SK-N-SH treated with all-trans-retinoic acid at 6 μM for 48 hours (cell line): ENCODE data around the gene INPP5J.

Experiments
- CREB5 ChIP-seq: fragments of 250-450 bp; sonication (Bioruptor Pico); IDR thresholded peaks from 2 replicates; pipeline ENCODE4 v1.5.1; 2020; ENCODE audit warnings: low read depth, mild to moderate bottlenecking, moderate library complexity
- CSDC2 ChIP-seq: fragments of 250-450 bp; sonication (Bioruptor Pico); IDR thresholded peaks from 2 replicates; pipeline ENCODE4 v1.5.0; 2020; ENCODE audit warnings: mild to moderate bottlenecking, moderate library complexity
- GLIS3 ChIP-seq: fragments of 250-450 bp; sonication (Bioruptor Pico); IDR thresholded peaks from 2 replicates; pipeline ENCODE4 v1.5.0; 2020; ENCODE audit warnings: mild to moderate bottlenecking, moderate library complexity
- RARB ChIP-seq: fragments of 250-450 bp; sonication (Bioruptor Pico); IDR thresholded peaks from 2 replicates; pipeline ENCODE4 v1.8.0; 2021; ENCODE audit warnings: mild to moderate bottlenecking, moderate library complexity
- SNAI2 ChIP-seq: fragments of 250-450 bp; sonication (Bioruptor Pico); IDR thresholded peaks from 2 replicates; pipeline ENCODE4 v1.5.0; 2020; ENCODE audit warnings: mild to moderate bottlenecking, moderate library complexity
- ZFP30 ChIP-seq: fragments of 450-650 bp; formaldehyde crosslinking; IDR thresholded peaks from 2 replicates; pipeline ENCODE4 v1.5.0; 2022; ENCODE audit warnings: mild to moderate bottlenecking, moderate library complexity
- ZNF70 ChIP-seq: fragments of 450-650 bp; formaldehyde crosslinking; IDR thresholded peaks from 2 replicates; pipeline ENCODE4 v1.5.0; 2020; ENCODE audit warnings: mild to moderate bottlenecking, moderate library complexity
- TF ChIP-seq, protein P1 (sequence below): fragments of 250-450 bp; sonication (Bioruptor Pico); IDR thresholded peaks from 2 replicates; pipeline ENCODE4 v1.8.0; 2020; ENCODE audit warnings: mild to moderate bottlenecking, moderate library complexity, borderline replicate concordance

DNA sequence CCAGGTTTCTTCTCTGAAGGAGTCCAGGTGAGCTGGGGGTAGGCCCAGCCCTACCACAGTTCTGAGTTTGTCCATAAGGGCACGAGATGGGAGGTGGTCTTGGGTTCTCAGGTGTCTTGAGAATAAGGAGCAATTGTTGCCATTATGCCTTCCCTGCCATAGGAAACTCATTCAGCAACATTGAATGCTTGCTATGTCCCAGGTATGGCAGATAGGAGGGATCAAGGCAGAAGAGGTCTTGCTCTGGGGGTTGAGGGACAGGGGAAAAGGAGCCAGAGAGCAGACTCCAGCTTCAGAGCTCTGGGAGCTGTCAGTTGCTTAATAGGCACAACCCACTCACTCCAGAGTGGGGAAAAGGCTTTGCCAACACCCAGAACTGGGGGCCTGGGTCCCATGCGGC, 19.7 kb upstream of the INPP5J start:
- TF ChIP-seq SNAI2 (CRISPR knock-in tag) (no peak), ZFP30 (CRISPR knock-in tag) (no peak), RARB (no peak), CSDC2 (CRISPR knock-in tag) (no peak), GLIS3 (CRISPR knock-in tag) (no peak), CREB5 (CRISPR knock-in tag) (no peak), ZNF70 (no peak)
- TF ChIP-seq, protein P1, sequence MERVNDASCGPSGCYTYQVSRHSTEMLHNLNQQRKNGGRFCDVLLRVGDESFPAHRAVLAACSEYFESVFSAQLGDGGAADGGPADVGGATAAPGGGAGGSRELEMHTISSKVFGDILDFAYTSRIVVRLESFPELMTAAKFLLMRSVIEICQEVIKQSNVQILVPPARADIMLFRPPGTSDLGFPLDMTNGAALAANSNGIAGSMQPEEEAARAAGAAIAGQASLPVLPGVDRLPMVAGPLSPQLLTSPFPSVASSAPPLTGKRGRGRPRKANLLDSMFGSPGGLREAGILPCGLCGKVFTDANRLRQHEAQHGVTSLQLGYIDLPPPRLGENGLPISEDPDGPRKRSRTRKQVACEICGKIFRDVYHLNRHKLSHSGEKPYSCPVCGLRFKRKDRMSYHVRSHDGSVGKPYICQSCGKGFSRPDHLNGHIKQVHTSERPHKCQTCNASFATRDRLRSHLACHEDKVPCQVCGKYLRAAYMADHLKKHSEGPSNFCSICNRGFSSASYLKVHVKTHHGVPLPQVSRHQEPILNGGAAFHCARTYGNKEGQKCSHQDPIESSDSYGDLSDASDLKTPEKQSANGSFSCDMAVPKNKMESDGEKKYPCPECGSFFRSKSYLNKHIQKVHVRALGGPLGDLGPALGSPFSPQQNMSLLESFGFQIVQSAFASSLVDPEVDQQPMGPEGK (CRISPR knock-in tag): no peak
